Measurements from ENCODE around the gene MEIKIN.
"Not testable (repeated sequence)": the region's sequence is repeated elsewhere in the genome, so short reads cannot be mapped to it uniquely, and the experiment has no call there.

The MEIKIN gene

DNA sequence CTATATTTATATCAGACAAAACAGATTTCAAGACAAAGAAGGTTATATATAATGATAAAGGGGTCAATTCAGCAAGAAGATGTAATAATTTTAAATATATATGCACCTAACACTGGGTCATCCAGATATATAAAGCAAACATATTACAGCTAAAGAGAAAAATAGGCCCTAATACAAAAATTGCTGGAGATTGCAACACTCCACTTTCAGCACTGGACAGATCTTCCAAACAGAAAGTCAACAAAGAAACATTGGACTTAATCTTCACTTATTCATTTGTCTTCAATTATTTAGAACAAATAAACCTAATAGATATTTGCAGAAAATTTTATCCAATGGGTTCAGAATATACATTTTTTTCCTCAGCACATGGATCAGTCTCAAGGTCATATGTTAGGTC lies 45.8 kb downstream of the MEIKIN start:
- no peak for DNase-seq

DNA sequence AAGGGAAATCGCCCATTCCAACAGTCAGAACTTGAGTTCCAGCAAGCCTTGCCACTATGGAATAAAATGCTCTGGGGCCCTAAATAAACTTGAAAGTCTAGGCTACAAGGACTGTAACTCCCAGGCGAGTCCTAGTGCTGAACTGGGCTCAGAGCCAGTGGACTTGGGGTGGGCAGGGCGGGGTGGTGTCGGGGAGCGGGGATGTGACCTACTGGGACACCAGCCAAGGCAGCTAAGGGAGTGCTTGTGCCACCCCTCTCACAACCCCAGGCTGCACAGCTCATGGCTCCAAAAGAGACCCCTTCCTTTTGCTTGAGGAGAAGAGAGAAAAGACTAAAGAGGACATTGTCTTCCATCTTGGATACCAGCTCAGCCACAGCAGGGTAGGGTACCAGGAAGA lies 61.5 kb downstream of the MEIKIN start:
- no peak for DNase-seq

DNA sequence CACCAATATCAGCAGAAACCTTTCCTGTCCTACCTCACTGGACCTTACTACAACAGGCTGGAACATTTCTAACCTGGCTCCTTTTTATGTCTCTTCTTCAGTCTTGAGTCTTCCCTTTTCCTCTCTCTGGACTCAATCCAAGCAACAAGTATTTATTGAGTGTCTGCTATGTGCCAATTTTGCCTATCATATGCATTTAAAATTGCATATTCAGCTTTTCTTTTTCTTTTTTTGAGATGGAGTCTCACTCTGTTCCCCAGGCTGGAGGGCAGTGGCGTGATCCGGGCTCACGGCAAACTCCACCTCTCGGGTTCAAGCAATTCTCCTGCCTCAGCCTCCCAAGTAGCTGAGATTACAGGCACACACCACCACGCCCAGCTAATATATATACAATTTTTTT lies 65.8 kb downstream of the MEIKIN start:
- DNase-seq = no peak

DNA sequence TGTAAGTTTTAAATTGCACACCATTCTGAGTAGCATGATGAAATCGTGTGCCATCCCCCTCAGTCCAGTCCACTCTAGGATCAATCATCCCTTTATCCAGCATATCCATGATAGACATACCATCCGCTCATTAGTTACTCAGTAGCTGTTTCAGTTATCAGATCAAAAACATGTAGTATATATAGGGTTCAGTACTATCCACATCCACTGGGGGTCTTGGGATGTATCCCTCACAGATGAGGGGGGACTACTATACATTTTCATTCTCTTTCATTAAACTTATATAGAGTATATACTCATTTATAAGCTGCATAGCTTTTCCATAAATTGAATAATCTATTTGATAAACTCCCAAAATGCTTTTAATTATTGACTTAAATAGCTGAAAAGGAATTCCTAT lies 67.6 kb downstream of the MEIKIN start:
- no peak for DNase-seq

DNA sequence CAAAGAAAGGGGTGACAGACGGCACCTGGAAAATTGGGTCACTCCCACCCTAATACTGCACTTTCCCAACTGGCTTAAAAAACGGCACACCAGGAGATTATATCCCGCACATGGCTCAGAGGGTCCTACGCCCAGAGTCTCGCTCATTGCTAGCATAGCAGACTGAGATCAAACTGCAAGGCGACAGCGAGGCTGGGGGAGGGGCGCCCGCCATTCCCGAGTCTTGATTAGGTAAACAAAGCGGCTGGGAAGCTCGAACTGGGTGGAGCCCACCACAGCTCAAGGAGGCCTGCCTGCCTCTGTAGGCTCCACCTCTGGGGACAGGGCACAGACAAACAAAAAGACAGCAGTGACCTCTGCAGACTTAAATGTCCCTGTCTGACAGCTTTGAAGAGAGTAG lies 74.2 kb downstream of the MEIKIN start:
- not testable (repeated sequence) for DNase-seq

DNA sequence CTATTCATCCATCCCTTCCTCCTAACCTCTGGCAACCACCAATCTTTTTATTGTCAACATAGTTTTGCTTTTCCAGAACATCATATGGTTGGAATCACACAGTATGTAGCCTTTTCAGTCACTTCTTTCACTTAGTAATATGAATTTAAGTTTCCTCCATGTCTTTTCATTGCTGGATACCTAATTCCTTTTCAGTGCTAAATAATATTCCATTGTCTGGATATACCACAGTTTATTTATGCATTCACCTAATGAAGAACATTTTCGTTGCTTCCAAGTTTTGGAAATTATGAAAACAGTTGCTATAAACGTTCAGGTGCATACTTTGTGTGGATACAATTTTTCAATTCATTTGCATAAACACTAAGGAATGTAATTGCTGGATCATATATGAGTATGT lies 77.9 kb downstream of the MEIKIN start:
- DNase-seq = no peak

DNA sequence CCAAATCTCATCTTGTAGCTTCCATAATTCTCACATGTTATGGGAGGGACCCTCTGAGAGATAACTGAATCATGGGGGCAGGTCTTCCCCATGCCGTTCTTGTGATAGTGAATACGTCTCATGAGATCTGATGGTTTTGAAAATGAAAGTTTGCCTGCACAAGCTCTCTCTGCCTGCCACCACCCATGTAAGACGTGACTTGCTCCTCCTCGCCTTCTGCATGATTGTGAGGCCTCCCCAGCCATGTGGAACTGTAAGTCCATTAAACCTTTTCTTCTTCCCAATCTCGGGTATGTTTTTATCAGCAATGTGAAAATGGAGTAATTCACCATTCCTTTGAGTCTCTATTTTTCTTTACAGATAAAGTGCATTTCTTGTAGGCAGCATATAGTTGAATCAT lies 81.8 kb downstream of the MEIKIN start:
- DNase-seq = no peak

DNA sequence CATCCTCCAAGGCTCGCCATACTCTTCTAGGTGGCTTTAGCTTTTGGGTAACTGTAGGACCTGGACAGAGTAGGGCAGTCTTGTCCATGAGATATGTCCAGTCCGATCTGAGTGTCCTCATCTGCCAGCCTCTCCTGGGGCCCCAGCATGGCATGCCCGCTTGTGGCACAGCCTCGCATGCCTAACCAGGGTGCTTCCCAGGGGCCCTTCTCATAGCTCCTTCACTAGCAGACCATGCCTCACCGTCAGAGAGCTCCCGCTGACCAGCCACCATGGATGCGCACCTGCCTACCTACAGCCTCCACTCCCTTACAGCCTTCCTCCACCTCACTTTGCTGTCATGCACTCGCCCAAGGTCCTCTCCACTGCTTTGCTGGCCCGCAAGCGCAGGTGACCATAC lies 88.1 kb downstream of the MEIKIN start:
- no peak for DNase-seq

DNA sequence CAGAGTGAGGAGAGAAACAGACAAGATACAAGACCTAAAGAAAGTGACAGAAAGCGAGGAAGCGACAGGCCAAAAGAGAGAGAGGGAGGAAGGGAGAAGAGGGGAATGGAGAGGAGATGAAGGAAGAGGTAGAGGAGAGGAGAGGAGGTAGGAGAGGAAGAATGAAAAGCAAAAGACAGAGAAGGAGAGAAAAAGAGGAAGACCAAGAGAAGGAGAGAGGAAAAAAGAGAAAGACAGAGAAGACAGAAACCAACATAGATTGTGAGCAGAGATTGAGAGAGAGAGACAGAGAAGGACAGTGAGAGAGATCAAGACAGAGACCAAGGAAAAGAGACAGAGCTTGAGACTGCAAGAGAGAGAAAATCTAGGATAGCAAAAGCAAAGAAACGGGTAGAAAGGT lies 90.0 kb downstream of the MEIKIN start:
- no peak for DNase-seq

DNA sequence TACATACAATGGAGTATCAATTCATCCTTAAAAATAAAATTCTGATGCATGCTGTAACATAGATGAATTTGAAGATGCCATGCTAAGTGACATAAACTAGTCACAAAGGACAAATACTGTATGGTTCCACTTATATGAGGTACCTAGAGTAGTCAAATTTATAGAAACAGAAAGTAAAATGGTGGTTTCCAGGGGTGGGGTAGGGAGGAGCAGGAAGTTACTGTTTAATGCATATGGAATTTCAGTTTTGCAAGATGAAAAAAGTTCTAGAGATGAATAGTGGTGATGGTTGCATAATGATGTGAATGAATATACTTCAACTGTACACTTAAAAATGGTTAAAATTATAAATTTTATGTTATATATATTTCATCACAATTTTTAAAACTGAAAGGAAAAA lies 91.3 kb downstream of the MEIKIN start:
- no peak for DNase-seq

DNA sequence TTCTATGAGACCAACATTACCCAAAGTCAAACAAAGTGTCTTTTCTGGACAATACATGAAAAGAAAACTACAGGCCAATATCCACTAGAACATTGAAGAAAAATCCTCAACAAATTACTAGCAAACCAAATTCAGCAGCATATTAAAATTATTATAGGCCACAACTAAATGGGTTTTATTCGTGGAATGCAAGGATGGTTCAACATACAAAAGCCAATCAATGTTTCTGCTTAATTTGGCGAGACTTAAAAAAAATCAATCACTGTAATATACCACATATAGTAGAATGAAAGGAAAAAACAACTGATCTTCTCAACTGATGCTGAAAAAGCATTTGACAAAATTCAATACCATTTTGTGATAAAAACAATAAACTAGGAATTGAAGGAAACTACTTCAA lies 96.8 kb downstream of the MEIKIN start:
- DNase-seq = no peak

DNA sequence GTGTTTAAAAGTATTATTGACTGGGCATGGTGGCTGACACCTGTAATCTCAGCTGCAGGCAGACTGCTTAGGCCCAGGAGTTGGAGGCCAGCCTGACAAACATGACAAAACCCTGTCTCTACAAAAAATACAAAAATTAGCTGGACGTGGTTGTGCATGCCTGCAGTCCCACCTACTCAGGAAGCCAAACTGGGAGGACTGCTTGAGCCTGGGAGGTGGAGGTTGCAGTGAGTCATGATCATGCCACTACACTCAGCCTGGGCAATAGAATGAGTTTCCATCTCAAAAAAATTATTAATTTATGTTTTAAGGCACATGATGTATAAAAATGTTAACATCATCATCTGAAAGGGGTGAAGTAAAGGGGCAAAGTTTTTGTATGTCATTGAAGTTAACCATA lies 98.9 kb downstream of the MEIKIN start:
- DNase-seq = no peak

DNA sequence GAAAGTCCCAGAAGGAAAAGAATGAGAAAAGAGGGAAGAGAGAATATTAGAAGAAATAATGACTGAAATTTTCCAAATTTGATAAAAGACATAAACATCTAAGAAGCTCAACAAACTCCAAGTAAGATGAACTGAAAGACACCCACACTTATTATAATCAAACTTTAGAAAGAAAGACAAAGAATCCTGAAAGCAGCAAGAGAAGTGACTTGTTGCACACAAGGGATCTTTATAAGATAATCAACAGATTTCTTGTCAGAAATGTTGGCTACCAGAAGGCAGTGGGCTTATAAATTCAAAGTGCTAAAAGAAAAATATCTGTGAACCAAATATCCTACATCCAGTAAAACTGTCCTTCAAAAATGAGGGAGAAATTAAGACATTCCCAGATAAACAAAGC lies 99.6 kb downstream of the MEIKIN start:
- no peak for DNase-seq

DNA sequence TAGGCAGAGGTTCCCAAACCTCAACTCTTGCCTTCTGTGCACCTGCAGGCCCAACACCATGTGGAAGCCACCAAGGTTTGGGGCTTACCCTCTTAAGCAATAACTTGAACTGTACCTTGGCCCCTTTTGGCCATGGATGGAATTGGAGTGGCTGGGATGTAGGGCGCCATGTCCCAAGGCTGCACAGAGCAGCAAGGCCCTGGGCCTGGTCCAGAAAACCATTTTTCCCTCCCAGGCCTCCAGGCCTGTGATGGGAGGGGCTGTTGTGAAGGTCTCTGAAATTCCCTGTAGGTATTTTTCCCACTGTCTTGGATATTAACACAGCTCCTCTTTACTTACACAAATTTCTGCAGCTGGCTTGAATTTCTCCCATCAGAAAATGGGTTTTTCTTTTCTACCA lies 102.5 kb downstream of the MEIKIN start:
- DNase-seq = not testable (repeated sequence)

DNA sequence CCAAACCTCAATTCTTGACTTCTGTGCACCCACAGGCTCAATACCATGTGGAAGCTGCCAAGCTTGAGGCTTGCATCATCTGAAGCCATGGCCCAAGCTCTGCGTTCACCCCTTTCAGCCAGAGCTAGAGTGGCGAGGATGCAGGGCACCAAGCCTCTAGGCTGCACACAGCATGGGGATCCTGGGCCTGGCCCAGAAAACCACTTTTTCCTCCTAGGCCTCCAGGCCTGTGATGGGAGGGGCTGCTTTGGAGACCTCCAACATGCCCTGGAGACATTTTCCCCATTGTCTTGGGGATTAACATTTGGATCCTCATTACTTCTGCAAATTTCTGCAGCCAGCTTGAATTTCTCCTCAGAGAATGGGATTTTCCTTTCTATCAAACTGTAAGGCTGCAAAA lies 112.8 kb downstream of the MEIKIN start:
- not testable (repeated sequence) for DNase-seq

DNA sequence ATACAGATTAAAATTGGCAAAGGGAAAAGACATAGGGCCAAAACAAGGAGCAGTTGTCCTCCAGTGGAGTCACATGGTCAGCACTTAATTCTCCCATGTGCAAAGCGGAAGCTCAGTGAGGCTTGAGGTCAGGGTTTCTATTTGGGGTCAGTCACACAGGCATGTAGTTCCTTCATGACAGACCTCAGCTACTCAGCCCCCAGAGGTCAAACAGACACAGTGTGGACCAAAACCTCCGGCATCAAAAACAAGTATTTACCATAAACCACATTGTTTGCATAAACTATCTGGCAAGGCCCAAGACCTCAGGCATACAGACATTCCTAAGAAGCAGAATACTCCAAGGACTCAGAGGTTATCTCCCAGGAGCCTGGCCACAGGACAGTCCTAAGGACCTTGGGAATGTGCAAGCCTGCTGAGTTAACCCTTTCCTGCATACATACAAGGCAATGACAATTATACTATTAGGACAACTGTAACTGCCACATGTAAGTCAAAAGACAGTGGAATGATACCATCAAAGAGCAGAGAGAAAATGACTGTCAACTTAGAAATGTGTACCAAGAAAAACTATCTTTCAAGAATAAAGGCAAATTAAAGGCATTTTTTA lies 120.0 kb downstream of the MEIKIN start:
- no peak for DNase-seq

DNA sequence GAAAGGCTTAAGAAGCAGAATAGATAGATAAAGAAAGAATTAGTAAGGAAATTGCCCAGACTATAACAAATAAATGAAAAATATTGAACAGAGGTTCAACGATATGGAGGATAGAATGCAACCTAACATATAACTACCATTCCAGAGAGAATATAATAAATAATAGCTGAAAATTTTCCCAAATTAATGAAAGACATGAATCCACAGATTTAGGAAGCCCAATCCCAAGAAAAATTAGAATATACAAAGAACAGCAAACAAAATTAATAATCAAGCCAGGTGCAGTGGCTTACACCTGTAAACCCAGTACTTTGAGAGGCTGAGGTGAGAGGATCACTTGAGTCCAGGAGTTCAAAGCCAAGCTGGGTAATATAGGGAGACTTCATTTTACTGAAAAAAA lies 120.8 kb downstream of the MEIKIN start:
- DNase-seq = no peak

DNA sequence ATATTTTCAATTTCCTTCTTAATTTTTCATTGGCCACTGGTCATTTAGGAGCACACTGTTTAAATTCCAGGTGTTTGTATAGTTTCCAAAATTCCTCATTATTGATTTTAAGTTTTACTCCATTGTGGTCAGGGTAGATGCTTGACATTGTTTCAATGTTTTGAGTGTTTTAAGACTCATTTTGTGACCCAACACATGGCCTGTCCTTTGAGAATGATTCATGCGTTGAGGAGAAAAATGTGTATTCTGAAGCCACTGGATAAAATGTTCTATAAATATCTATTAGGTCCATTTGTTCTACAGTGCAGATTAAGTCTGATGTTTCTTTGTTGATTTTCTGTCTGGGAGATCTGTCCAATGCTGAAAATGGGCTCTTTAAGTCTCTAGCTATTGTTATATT lies 124.2 kb downstream of the MEIKIN start:
- DNase-seq = no peak

DNA sequence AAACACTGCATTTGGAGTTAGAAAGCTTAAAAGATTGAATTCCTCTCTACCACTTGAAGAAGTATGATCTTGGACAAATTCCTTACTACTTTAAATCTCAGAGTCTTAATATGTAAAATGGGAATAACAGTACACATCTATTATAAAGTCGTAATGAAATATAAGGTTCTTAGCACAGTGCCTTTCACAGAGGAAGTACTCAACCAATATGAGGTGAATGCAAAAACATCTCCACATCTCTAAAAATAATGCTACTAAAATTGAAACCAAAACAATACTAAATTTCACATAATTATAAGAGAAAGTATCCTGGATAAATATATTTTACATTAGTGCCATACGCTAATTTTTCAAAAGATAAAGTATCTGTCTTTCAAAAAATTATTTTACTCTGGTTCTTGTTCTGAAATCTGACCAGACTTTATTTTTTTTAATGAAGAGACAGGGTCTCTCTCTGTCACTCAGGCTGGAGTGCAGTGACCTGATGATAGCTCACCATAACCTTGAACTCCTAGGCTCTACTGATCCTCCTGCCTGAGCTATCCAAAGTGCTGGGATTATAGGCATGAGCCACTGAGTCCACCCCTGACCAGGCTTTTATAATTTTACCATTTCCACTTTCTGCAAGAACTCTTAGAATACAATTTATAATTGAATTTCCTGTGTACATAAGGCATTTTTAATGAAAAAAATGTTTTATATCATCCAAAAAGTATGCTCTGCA lies 127.3 kb downstream of the MEIKIN start:
- no peak for DNase-seq

DNA sequence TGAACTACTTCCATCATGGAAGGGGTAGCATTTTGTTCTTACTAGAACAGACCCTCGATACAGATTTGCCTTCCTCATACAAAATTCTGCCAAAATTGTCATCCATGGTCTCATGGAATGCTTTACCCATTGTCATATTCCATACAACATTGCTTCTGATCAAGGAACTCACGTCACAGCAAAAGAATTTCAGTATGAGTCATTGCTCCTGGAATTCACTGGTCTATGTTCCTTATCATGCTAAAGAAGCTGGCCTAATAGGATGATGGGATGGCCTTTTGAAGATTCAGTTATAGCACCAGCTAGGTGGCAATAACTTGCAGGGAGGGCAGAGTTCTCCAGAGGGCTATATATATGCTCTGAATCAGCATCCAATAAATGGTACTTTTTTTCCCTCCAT lies 130.5 kb downstream of the MEIKIN start:
- no peak for DNase-seq

DNA sequence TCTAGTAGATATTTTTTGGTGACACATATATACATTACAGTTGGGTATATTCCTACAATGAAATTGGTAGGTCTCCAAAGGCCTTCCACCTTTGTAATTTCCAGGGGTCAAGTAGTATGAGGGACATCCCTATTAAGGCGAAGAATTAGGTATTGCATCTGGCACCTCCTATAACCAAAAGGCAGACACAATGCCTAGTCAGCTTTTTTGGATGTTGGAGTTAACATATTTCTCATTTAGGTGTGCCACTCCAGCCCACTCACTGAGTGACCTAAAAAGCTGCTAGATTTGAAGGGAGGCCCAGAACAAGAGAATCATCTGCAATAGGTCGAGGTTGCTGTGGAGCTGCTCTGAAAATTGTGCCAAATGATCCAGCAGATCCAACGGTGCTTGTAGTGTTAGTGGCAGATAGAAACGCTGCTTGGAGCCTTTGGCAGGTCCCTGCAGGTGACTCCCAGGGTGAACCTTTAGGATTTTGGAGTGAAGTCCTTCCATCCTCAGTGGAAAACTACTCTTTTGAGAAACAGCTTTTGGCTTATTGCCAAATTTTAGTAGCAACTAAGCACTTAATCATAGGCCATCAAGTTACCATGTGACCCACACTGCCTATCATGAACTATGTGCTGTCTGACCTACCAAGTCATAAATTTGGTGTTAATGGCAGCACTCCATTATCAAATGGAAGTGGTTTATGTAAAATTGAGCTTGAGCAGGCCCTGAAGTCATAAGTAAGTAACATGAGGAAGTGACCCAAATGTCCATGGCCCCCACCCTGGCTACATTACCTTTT lies 132.9 kb downstream of the MEIKIN start:
- no peak for DNase-seq

DNA sequence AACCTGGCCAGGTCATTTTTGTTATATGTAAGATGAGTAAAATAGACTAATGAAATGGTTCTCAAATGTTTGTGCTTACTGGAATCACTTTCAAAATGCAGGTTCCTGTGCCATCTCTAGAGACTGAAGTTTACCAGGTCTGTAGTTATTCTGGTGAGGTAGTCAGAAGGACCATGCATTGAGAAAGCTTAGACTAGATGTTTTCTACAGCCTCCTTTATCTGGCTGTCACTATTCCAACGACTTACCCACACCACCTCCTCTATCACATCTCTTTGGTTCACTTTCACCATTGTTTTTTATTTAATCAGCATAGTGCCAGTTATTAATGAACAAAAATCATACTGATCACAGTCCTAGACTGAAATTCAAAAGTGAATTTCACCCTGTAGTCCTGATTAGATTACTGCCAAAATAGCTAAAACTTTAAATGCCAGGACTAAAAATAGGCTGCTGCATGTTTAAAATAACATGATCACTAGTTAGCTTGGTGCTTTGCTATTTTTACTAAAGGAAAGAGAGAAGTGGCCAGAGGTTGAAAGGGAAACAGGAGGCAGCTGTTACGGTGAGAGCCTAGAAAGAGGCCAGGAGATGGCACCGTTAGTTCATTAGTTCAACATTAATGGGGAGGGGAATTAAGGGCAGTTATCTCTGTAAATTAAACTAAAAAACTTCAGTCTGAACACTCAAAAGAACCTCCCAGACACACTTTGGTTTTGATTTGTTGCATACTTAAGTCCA lies 134.8 kb downstream of the MEIKIN start:
- peak in 1 of 2 experiments; percentile 4 for DNase-seq
